Activated CD8-positive, alpha-beta T cell treated with anti-CD3 and anti-CD28 coated beads for 36 hours (primary cell): ENCODE data around the gene PRPF6. TPM values are rescaled to one million over a fixed set of nuclear protein-coding genes. Genes with fewer than 3 reads are reported as not detected.
A peak's percentile ranks its signal among the peaks of the same experiment; 100 is the strongest.

ENCODE experiments used
- ATAC-seq: fragments of 200-7000 bp; cut with Tn5 transposase; one replicate; pipeline ENCODE4 v1.10.0; 2021; ENCODE audit warnings: mild to moderate bottlenecking, moderate library complexity
- CTCF ChIA-PET: fragments of 350-600 bp; sonication (Branson Sonifier 250); formaldehyde crosslinking; loops from one replicate; lab custom pipeline; 2021; ENCODE audit warnings: antibody characterized with exemption; lab: Charles Lee
- POLR2A ChIA-PET: fragments of 350-600 bp; sonication (Branson Sonifier 250); formaldehyde crosslinking; loops from one replicate; lab custom pipeline; 2021; ENCODE audit warnings: antibody characterized with exemption; lab: Charles Lee
- DNase-seq: peaks from one replicate; pipeline ENCODE4 v3.0.0-alpha.2; 2020
- H3K27ac Mint-ChIP-seq: one replicate; pipeline ENCODE4 v1.8.0; 2021; ENCODE audit warnings: mild to moderate bottlenecking, mixed read lengths
- H3K27me3 Mint-ChIP-seq: one replicate; pipeline ENCODE4 v1.8.0; 2021; ENCODE audit warnings: mixed read lengths
- H3K36me3 Mint-ChIP-seq: one replicate; pipeline ENCODE4 v1.8.0; 2021; ENCODE audit warnings: low read depth, mixed read lengths
- H3K4me1 Mint-ChIP-seq: one replicate; pipeline ENCODE4 v1.8.0; 2021; ENCODE audit warnings: low read depth, mixed read lengths
- H3K4me3 Mint-ChIP-seq: one replicate; pipeline ENCODE4 v1.8.0; 2021; ENCODE audit warnings: mild to moderate bottlenecking, moderate library complexity, mixed read lengths
- H3K9me3 Mint-ChIP-seq: one replicate; pipeline ENCODE4 v1.8.0; 2021; ENCODE audit warnings: mixed read lengths
- intact Hi-C: fragments of 100-400 bp; cut with micrococcal nuclease; formaldehyde crosslinking; loops from one replicate; pipeline ENCODE4 v1.10.0; 2022
- total RNA-seq, 2 experiments: library from RNA; stranded (reverse); gene quantifications; one replicate each; pipeline ENCODE4 v1.2.3, GENCODE V29; 2021
- TF ChIP-seq, protein P1 (sequence below): fragments of 200-600 bp; IDR thresholded peaks from one replicate; pipeline ENCODE4 v1.8.0; 2022; ENCODE audit warnings: antibody characterized with exemption, mild to moderate bottlenecking

The PRPF6 gene
- total RNA-seq, 2 experiments from 2014 or later: 53.0 to 55.5 TPM

DNA sequence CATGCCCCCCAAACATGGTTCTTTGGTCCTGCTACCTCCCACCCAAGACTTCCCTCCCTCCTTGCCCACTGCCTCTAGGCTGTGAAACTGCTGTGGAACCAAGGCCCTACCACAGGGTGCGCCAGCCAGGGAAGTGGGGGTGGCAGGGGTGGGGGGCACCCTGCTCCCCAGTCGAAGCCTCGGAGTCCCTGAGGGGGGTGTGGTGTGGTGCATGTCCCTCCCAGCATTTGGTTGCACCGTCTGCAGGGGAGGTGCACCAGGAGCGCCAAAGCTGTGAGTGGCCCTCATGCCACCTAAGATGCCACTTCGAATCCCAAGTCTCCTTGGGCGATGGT is 96.6 kb downstream of the PRPF6 start:
- TF ChIP-seq, protein P1, sequence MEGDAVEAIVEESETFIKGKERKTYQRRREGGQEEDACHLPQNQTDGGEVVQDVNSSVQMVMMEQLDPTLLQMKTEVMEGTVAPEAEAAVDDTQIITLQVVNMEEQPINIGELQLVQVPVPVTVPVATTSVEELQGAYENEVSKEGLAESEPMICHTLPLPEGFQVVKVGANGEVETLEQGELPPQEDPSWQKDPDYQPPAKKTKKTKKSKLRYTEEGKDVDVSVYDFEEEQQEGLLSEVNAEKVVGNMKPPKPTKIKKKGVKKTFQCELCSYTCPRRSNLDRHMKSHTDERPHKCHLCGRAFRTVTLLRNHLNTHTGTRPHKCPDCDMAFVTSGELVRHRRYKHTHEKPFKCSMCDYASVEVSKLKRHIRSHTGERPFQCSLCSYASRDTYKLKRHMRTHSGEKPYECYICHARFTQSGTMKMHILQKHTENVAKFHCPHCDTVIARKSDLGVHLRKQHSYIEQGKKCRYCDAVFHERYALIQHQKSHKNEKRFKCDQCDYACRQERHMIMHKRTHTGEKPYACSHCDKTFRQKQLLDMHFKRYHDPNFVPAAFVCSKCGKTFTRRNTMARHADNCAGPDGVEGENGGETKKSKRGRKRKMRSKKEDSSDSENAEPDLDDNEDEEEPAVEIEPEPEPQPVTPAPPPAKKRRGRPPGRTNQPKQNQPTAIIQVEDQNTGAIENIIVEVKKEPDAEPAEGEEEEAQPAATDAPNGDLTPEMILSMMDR: no peak
- H3K27ac Mint-ChIP-seq: peak overlapping the region; percentile 89
- H3K9me3 Mint-ChIP-seq: no peaks in the 10 kb centered on the region
- intact Hi-C loops: no loop called here
- no peak for DNase-seq
- H3K4me3 Mint-ChIP-seq: peak overlapping the region; percentile 84
- ChIA-PET CTCF (interaction anchor here (2.6 to 3.5 kb wide), 2 partner anchors 39 to 43 kb away, joined by 14 to 20 read pairs; no protein-coding TSS in a partner anchor), POLR2A (interaction anchor here (1.1 to 1.8 kb wide), 3 partner anchors 15 to 117 kb away, joined by 3 to 4 read pairs (median 4); no protein-coding TSS in a partner anchor)
- peaks cover 5% of the 10 kb centered on the region for H3K36me3 Mint-ChIP-seq
- H3K27me3 Mint-ChIP-seq: no peaks in the 10 kb centered on the region
- H3K4me1 Mint-ChIP-seq: peaks cover 13% of the 10 kb centered on the region
- no peak for ATAC-seq

DNA sequence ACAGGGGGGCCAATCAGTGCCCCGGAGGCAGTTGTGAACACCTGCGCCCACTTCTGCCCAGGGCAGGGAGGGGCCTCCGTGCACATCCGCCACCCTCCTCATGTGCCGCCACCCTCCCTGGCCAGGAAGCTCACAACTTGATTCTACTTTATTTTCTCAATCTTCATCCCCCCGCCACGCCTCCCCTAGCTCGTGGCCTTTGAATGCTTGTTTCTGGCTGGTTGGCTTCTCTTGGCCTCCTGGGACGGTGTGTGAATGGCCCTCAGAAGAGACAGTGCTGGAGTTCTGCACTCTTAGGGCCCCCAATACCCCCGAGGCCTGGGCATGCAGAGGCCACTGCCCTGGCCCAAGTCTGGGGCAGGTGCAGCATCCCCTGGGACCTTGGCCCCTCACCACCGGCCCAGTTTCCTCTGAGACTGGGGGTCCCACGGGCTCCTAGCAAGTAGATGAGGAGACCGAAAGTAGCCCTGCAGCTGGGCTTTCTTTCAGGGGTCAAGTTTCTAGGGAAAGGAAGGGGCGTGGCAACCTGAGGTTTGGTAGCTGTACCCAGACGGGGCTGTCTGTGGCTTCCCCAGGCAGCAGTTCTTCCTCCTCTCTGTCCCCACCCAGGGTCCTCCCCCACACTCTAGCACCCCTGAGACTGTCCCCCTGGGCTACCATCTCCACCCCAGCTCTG is 97.1 kb downstream of the PRPF6 start:
- peak overlapping the region; percentile 84 for H3K4me3 Mint-ChIP-seq
- TF ChIP-seq, protein P1: no peak
- H3K36me3 Mint-ChIP-seq: peaks cover 5% of the 10 kb centered on the region
- DNase-seq (peak; percentile 89), ATAC-seq (peak; percentile 66)
- H3K27me3 Mint-ChIP-seq: no peaks in the 10 kb centered on the region
- intact Hi-C loops: no loop called here
- peaks cover 18% of the 10 kb centered on the region for H3K4me1 Mint-ChIP-seq
- H3K9me3 Mint-ChIP-seq: no peaks in the 10 kb centered on the region
- ChIA-PET POLR2A (interaction anchor here (0.5 to 3.7 kb wide), 6 partner anchors 9 to 178 kb away, joined by 3 to 15 read pairs (median 4); no protein-coding TSS in a partner anchor), CTCF (interaction anchor here (1.0 to 3.5 kb wide), 4 partner anchors 8 to 44 kb away, joined by 3 to 20 read pairs (median 8); no protein-coding TSS in a partner anchor)
- peak overlapping the region; percentile 89 for H3K27ac Mint-ChIP-seq

DNA sequence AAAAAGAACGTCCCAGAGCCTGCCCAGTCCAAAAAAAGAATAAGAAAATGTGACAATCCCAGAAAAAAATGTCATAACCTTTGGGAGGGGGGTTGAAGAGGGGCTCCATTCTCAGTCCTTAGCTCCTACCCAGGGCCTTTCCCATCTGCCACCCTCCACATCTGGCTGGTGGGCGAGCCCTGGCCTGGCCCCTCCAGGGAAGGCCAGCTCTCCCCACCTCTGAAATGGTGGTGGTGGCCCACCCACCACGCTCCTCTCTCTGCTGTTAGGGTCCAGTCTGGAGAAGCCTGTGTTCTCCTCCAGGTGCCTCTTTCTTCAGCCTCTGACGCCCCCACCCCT is 98.0 kb downstream of the PRPF6 start:
- peak overlapping the region; percentile 84 for H3K4me3 Mint-ChIP-seq
- no peak for ATAC-seq

DNA sequence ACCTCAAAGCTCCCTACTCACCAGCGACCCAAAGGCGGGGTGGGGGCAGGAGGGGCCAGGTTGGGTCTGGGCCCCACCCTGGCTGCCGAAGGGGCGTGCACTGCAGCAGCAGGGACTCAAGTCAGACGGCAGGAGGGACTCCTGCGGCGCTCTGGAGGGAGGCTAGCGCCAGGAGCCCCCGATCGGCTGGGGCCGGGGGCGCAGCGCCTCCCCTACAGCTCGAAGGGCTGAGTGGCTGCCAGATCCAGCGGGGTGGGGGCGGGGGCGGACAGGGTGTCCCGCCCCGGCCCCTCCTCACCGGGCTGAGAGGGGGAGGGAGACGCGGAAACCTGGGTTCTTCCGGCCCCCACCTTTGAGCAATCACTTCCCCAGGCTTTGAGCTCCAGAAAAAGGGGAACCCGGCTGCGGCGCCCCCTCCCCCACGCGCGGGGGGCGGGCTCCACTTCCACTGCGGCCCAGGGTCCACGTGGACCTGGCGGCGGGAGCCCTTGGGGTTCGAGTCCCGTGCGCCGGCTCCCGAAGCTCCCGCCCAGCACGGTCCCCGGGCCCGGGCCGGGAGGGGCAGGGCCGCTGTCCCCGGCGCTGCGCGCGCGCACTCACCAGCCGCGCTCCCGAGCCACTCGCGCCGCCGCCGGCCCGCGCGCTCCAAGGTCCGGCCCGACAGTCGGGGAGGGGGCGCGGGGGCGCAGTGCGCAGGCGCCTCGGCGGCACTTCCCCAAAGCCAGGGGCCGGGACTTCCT is 98.5 kb downstream of the PRPF6 start, which contains the start of gene RGS19:
RGS19 (minus strand) TSS at position 246 of the 740 bp plus-strand sequence. CDS start 2,632 bp downstream, outside the sequence.
- Mint-ChIP-seq H3K27me3 (peaks cover 3% of the 10 kb centered on the region), H3K27ac (peak within 1 kb of the TSS; percentile 65), H3K4me3 (peak within 1 kb of the TSS; percentile 84), H3K36me3 (peaks cover 3% of the 10 kb centered on the region), H3K9me3 (no peaks in the 10 kb centered on the region), H3K4me1 (peaks cover 24% of the 10 kb centered on the region)
- ATAC-seq: peak; percentile 11
- POLR2A ChIA-PET: interaction anchor here (0.8 to 3.7 kb wide), 9 partner anchors 10 to 542 kb away, joined by 3 to 15 read pairs (median 3); partner anchors contain the start of genes PTK6 and TPD52L2
- DNase-seq: peak; percentile 75
- TF ChIP-seq, protein P1: peak; percentile 11
- intact Hi-C loops: loop anchor here (5.0 kb wide), 1 partner anchor 43 kb away; no protein-coding TSS in a partner anchor
- CTCF ChIA-PET: interaction anchor here (0.5 to 3.5 kb wide), 7 partner anchors 10 to 99 kb away, joined by 3 to 20 read pairs (median 4); partner anchors contain the start of gene PRPF6

More for the DNA sequence above, 98.0 kb downstream of the PRPF6 start:
- Mint-ChIP-seq H3K9me3 (no peaks in the 10 kb centered on the region), H3K27me3 (no peaks in the 10 kb centered on the region), H3K36me3 (peaks cover 3% of the 10 kb centered on the region), H3K4me1 (peaks cover 20% of the 10 kb centered on the region), H3K27ac (peak overlapping the region; percentile 65)
- ChIA-PET POLR2A (interaction anchor here (0.8 to 3.7 kb wide), 7 partner anchors 9 to 542 kb away, joined by 3 to 15 read pairs (median 3); partner anchors contain the start of genes PTK6 and TPD52L2), CTCF (interaction anchor here (0.5 to 3.5 kb wide), 5 partner anchors 41 to 98 kb away, joined by 3 to 20 read pairs (median 5); partner anchors contain the start of gene PRPF6)
- DNase-seq: no peak
- intact Hi-C loops: no loop called here
- TF ChIP-seq, protein P1: no peak
